NCI-H1048 (cell line): Measurements from ENCODE around the gene BPIFB2.

Experiments used
- DNase-seq: peaks from one replicate; lab custom pipeline; 2025; lab: John Stamatoyannopoulos, UW

The BPIFB2 gene

DNA sequence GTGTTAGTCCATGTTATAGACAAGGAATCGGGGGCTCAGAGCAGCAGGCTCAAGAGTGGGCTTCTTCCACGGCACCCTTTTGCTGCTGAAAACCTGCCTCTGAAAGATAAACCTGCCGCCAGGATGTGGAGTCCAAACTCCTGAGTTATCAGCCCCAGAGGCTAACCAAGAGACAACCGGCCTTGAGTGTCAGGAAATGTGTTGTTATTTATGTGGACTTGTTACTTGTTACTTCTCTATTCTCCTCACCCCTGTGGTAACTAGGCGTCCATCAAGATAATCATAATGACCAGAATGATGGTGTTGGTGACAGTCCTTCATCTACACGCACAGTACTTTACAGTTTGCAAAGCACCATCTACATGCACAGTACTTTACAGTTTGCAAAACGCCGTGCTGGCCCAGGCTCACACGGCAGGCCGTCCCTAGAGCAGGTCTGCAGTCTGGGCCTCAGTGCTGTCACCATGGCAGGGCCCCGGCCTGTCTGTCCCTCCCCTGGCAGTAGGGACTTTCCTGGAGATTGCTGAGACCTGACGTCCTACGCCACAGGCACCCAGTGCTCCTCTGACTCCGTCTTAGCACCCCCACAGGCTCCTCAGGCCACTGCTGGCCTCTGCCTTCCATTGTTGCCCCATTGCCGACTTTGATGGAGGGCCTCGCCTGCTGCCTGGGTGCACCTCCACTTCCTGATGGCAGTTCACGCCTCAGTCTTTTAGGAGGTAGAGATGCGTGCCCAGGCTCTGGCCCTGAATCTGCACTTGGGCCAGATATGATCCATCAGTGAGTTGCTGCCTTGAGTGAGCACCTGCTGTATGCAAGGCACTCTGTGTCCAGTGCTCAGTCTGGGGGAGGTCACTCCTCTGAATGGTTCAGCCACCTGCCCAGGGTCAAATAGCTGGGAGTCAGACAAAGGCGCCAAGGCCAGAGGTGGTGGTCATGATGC, 62.9 kb downstream of the BPIFB2 start:
- no peak for DNase-seq

DNA sequence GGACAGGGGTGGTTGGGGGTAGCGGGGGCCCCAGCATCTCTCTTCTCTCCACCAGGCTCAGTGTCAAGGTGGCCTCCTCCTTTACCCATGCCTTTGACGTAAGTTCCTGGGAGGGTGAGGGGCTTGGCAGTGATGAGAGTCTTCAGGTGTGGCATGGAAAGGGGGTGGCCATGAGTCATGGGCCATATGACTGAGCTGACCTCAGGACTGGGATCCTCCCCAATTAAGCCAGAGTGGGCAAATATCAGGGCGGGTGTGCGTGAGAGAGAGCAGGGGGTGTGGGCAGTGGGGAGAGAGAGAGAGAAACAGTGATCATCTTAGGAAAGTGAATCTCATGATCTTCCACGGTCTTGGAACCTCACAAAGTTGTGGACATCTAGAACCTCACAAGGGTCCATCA, 63.7 kb downstream of the BPIFB2 start:
- no peak for DNase-seq

DNA sequence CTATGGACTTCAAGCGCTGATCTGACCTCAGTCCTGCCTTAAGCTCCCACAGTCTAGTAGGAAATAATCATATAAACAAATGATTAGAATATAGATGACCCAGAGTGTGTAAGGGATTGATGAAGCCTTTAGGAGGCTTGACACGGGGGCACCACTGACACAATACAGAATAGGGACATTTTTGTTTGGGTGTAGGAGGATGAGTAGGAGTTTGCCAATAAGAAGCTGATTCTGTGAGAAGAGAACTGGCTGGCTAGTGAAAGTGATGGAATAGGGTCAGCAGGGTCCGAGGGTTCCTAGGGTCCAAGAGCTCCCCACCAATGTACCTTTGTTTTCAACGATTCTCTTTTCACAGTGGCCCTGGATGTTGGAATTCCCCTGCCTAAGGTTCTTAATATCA, 64.9 kb downstream of the BPIFB2 start:
- DNase-seq, result no peak

DNA sequence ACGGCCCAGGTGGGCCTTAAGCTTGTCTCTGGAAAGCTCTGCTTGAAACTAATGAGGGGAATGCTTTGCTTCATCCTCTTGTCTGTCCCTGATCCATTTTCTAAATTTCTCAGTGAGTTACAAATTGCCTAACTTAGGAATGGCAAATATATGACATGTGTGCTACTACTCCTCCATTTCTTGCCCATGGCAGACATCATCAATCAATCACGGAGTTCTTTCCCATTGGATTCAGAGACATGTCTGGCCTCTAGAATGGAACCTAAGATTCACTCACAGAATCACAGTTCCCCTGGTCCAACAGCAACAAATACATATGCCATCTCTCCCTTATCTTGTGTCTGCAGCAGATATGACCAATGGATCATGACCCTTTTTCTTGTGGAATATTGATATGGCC, 65.3 kb downstream of the BPIFB2 start:
- DNase-seq, result no peak
